VCaP (cell line): ENCODE measurements around the gene ATP5ME.

Source experiments
- H3K27ac ChIP-seq: fragments of 450-650 bp; 2 replicates; pipeline ENCODE4 v1.5.1; 2017
- TF ChIP-seq, protein P1 (sequence below): fragments of 450-650 bp; conservative IDR thresholded peaks from 2 replicates; pipeline ENCODE4 v1.5.1; 2017; ENCODE audit warnings: mild to moderate bottlenecking, moderate library complexity

ATP5ME gene

GRCh38 chr4:708631-708933, 34.5 kb upstream of the ATP5ME start:
- no peak overlapping the region for H3K27ac ChIP-seq
- TF ChIP-seq, protein P1, sequence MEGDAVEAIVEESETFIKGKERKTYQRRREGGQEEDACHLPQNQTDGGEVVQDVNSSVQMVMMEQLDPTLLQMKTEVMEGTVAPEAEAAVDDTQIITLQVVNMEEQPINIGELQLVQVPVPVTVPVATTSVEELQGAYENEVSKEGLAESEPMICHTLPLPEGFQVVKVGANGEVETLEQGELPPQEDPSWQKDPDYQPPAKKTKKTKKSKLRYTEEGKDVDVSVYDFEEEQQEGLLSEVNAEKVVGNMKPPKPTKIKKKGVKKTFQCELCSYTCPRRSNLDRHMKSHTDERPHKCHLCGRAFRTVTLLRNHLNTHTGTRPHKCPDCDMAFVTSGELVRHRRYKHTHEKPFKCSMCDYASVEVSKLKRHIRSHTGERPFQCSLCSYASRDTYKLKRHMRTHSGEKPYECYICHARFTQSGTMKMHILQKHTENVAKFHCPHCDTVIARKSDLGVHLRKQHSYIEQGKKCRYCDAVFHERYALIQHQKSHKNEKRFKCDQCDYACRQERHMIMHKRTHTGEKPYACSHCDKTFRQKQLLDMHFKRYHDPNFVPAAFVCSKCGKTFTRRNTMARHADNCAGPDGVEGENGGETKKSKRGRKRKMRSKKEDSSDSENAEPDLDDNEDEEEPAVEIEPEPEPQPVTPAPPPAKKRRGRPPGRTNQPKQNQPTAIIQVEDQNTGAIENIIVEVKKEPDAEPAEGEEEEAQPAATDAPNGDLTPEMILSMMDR = no peak

DNA sequence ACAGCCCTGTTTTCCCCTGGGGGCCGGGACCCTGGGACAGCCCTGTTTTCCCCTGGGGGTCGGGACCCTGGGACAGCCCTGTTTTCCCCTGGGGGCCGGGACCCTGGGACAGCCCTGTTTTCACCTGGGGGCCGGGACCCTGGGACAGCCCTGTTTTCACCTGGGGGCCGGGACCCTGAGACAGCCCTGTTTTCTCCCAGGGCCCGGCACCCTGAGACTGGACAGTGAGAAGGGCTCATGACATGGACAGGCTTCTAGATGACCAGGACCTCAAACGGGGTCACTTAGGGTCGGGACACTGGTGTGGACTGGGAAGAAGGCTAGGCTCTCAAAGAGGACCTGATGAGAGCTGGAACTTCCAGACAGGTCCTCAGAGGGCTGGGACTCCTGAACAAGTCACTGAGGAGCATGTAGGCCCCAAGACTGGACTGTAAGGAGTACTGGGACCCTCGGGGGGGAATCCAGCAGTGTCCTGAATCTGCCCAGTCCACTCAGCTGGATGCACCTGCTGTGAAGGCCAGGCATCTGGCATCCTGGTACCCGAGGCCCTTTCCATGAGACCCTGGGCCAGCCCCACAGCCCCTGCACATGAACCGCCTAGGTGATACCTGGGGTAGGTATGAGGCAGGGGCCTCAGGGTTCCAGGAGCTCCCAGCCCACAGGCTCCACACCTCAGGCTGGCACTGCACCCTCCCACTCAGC, 34.0 kb upstream of the ATP5ME start:
- TF ChIP-seq, protein P1 = no peak
- H3K27ac ChIP-seq = no peak overlapping the region

DNA sequence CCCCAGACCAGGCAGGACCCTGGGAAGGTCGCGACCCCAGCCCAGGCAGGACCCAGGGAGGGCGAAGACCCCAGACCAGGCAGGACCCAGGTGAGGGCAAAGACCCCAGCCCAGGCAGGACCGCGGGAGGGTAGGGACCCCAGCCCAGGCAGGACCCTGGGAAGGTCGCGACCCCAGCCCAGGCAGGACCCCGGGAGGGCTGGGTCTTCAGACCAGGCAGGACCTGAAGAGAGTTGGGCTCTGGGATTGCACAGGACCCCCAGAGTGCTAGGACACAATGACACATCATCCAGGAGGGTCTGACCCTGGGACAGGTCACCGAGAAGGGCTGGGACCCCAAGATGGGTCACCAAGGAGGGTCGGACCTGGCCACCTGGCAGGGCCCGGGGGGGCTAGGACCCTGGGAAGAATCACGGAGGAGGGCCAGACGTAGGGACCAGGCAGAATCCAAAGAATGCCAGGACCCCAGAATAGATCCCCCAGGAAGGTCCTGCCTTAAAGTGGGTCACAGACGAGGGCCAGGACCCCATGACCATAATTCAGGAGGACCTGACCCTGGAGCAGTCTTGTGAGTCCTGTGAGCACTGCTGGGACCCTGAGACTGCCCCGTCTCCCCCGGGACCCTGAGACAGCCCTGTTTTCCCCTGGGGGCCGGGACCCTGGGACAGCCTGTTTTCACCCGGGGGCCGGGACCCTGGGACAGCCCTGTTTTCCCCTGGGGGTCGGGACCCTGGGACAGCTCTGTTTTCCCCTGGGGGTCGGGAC, 32.9 kb upstream of the ATP5ME start:
- peak overlapping the region; percentile 35; the same call in 1 of the 2 replicates for H3K27ac ChIP-seq
- TF ChIP-seq, protein P1 = no peak

DNA sequence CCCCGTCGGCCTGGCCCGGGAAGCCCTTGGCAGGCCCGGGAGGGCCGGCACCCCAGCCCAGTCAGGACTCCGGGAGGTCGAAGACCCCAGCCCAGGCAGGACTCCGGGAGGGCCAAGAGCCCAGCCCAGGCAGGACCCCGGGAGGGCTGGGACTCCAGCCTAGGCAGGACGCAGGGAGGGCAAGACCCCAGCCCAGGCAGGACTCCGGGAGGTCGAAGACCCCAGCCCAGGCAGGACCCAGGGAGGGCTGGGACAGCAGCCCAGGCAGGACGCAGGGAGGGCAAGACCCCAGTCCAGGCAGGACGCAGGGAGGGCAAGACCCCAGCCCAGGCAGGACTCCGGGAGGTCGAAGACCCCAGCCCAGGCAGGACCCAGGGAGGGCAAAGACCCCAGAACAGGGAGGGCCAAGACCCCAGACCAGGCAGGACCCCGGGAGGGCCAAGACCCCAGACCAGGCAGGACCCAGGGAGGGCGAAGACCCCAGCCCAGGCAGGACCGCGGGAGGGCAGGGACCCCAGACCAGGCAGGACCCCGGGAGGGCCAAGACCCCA, 32.1 kb upstream of the ATP5ME start:
- peak overlapping the region; percentile 87; the same call in 1 of the 2 replicates for H3K27ac ChIP-seq

- peak within 1 kb of the TSS; percentile 87; the same call in 1 of the 2 replicates for H3K27ac ChIP-seq
These were observed 31.4 kb upstream of the ATP5ME start, which contains the start of gene PCGF3 for GRCh38 chr4:705278-706082. PCGF3 (plus strand) TSS chr4:705832; CDS start chr4:733681, 27,849 bp downstream.

DNA sequence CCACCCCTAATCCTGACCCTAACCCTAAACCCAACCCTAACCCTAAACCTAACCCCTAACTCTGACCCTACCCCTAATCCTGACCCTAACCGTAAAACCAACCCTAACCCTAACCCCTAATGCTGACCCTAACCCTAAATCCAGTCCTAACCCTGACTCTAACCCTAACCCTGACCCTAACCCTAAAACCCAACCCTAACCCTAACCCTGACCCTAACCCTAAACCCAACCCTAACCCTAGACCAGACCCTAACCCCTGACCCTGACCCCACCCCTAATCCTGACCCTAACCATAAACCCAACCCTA, 30.8 kb upstream of the ATP5ME start:
- TF ChIP-seq, protein P1 = no peak

More at GRCh38 chr4:705278-706082, 31.4 kb upstream of the ATP5ME start, which contains the start of gene PCGF3:
- TF ChIP-seq, protein P1 = no peak

GRCh38 chr4:704198-704891, 30.3 kb upstream of the ATP5ME start:
- H3K27ac ChIP-seq = no peak overlapping the region
- TF ChIP-seq, protein P1 = no peak

More for the DNA sequence above, 30.8 kb upstream of the ATP5ME start:
- H3K27ac ChIP-seq = peak overlapping the region; percentile 87; the same call in 1 of the 2 replicates
